GOT3 (cell line): Measurements from ENCODE around the gene HOXA7.

Source experiments
- DNase-seq: peaks from one replicate; lab custom pipeline; 2025; ENCODE audit warnings: mixed read lengths; lab: John Stamatoyannopoulos, UW

HOXA7 gene

DNA sequence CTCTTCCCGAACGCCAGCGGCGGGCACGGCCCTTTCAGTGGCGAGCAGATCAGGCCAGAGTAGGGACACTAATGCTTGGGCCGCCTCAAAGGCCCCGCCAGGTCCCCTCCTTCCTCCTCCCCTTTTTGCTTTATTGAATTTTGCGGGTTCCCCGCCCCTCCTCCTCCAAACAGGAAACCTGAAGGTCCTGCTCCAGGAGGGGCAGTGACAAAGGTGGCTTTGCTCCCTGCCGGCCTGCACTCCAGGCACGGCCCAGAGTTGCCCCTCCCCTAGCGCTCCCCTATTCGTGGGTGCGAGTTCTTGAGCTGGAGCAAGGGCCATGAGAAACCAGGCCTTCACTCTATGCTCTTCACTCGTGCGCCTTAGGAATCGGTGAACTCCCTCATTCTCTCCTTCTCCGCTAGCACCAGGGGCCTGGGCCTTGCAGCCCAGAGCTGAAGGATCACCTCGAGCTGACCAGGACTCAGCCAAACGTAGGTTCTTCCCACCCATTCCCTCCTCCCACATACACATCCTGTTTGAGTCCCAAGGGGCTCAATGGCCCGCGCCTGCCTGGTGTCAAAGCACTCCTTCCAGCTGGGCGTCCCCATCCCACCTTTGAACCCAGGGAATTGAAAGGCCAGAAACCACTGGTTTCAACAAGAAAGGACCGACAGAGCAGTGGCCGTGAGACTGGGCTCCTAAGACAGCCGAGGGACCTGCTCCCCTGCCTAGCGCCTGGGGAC lies 8.3 kb downstream of the HOXA7 start:
- DNase-seq = no peak

- DNase-seq = no peak
These were observed 9.1 kb downstream of the HOXA7 start, which contains the start of gene HOXA6 for GRCh38 chr7:27147199-27148030. HOXA6 (minus strand) TSS chr7:27147774; CDS start chr7:27147749, 25 bp downstream.

GRCh38 chr7:27146491-27147198 lies 9.8 kb downstream of the HOXA7 start:
- no peak for DNase-seq

DNA sequence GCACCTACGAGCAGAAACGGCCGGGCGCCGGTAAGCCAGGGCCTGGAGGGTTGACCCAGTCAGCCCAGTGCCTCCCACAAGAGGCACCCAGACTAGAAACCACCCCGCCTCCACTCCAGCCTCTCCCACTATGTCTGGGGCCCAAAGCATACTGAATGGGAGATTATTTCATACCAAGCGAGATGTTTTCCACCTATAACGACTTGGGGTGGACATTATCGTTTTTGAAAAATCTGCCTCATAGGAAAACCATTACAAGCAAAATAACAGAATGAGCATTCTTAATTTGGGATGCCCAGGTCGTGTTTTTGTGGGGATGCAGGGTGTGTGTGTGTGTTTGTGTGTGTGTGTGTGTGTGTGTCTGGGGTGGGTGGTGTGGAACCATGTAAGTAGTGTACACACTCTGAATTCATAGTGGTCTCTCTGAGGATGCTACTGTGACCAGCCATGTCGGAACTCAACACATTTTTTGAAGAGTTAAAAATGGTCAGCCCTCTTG lies 10.5 kb downstream of the HOXA7 start:
- DNase-seq = no peak

GRCh38 chr7:27145165-27145913 lies 11.1 kb downstream of the HOXA7 start:
- no peak for DNase-seq

DNA sequence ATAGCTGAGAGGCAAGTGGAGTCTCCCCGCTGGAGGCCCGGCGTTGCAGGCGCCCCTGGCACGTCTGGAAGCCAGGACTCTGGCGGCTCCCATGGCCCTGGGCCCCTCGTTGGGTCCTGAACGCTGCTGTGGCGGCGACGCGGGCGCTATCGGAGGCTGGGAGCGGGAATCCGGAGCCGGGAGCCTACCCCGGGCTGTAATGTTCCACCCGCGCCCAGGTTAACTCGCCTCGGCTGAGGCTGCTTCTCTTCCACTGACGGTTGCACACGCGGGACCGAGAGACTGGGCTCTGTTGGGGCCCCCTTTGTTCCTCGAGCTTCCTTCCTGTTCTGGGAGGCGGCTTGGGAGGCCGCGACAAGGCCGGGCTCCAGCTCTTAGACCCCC lies 11.7 kb downstream of the HOXA7 start:
- DNase-seq = no peak

DNA sequence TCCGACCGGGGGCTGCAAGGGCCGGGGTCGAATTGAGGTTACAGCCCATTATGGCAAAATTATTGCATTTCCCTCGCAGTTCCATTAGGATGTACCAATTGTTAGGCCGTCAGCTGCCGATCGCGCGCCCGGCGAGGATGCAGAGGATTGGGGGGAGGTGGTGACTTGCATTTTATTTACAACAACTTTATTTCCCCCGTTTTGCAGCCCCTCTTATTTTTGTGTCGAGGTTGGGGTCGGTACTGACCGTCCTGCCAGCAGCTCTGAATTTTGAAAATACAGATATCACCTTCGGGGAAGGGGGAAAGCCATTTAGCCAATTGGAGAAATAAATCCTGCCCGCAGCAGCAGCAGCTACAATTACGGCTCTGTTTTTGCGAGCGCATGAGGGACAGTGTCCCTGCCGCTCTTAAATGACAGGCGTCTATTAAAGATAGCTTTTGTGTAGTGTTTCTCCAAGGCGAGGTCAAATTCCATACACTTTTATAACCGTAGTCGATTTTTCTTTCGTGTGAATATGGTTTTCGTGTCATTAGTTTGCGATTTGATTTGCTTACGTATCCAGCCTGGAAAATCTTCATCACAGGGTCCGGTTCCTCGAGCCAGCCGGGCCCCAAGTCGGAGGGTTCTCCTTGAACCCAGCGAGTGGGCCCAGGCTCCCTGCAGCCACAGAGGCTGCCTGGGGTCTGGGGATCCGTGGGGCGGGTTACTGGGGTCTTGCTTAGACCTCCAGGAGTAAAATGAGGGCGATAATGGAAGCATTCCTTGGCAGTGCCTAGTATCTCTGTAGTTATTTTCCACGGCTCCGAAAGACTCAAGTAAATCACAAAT lies 12.3 kb downstream of the HOXA7 start:
- DNase-seq = no peak

DNA sequence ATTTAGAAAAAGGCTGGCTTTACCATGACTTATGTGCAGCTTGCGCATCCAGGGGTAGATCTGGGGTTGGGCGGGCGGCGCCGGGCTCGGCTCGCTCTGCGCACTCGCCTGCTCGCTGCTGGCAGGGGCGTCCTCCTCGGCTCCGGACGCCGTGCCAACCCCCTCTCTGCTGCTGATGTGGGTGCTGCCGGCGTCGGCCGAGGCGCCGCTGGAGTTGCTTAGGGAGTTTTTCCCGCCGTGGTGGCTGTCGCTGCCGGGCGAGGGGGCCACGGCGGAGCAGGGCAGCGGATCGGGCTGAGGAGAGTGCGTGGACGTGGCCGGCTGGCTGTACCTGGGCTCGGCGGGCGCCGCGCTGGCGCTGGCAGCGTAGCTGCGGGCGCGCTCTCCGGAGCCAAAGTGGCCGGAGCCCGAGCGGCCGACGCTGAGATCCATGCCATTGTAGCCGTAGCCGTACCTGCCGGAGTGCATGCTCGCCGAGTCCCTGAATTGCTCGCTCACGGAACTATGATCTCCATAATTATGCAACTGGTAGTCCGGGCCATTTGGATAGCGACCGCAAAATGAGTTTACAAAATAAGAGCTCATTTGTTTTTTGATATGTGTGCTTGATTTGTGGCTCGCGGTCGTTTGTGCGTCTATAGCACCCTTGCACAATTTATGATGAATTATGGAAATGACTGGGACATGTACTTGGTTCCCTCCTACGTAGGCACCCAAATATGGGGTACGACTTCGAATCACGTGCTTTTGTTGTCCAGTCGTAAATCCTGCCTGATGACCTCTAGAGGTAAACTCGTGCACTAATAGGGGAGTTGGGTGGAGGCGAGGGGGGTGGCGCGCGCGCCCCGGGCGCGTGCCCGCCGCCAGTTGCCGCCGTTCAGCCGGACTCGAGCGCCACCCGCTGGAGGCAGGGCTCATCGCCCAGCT lies 13.2 kb downstream of the HOXA7 start, which contains the start of gene HOXA5:
TSS of gene HOXA5 (minus strand) at position 659 of the 927 bp plus-strand sequence. CDS start at position 585, 74 bp downstream.
- DNase-seq = peak; percentile 79

- DNase-seq = no peak
These were observed 13.9 kb downstream of the HOXA7 start for GRCh38 chr7:27142580-27143022.

DNA sequence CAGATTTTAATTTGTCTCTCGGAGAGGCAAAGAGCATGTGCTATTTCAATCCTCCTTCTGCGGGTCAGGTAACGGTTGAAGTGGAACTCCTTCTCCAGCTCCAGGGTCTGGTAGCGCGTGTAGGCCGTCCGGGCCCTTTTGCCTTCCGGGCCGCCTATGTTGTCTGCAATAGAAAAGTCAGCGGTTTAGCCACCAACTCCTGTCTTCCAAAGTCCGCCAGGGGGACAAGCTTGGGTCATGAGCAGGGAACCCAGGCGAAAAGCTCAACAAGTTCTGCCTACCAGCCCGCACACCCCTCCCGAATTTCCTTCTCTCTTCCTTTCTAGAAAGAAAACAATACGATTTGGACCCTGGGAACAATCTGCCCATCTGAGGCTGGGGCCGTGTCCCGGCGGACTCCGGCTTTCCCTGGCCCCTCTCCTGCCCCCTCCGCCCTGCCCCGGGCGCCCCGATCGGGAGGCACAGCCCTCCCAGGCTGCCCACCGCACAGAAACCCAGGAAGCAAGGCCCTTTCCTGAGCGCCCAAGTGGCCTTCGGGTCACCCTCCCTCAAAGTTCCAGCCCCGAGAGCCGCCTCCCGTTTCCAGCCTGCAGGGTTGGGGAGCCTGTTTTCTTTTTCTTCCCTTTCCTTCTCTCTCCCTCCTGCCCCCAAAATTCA lies 14.4 kb downstream of the HOXA7 start:
- no peak for DNase-seq

- no peak for DNase-seq
These were observed 15.1 kb downstream of the HOXA7 start for GRCh38 chr7:27141137-27141922.

- no peak for DNase-seq
These were observed 16.2 kb downstream of the HOXA7 start for GRCh38 chr7:27140126-27140857.

DNA sequence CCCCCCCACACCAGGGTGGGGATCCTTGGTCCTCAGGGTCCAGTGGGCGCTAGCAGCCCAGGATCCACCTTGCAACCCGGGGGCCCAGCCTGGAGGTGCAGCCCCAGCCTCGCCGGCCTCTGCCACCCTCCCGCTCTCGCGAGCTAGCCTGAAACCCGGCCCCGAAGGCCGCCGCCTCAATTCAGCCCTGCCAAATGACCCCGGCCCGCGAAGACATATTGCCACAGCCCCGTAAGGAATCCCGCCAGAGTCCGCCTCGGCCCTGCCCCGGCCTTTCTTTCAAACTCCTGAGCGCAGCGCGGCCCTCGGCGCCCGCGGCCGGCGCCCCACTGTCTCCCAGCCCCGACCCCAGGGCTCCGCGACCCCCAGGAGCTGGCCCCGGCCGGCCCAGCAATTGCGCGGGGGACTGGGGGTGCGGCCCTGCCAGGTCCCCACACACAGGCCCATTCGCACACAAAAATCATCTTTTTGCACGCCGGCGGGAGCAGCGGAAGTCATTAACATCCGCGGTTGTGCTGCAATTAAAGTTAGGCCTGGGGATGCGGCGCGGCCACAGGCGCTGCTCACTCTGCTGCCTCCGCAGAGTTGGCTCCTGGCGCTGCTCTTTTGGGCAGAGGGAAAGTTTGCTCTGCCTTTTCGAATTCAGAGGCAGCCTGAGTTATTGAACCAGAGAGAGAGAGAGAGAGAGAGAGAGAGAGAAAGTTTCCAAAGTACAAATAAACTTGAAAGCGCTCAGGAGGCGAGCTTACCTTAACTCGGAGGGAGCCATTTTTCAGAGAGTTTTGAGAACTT lies 16.9 kb downstream of the HOXA7 start:
- no peak for DNase-seq

- no peak for DNase-seq
These were observed 17.5 kb downstream of the HOXA7 start for GRCh38 chr7:27138985-27139333.

DNA sequence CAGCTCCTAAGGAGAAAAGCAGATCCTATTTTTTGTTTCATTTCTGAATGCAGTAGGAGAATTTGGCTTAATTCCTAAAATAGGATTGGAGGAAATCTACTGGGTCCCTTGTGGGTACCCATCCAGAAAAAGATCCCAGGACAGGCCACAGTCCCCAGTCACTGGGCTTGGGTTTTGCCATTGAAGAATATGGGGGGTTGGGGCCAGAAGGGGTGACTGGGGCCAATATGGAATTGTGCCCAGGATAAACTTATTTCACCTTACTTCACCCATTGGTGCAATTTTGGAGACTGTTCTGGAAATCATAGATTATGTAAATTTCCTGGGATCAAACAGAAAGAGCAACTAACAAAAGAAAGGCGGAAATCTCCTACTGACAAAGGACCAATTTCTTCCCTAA lies 18.0 kb downstream of the HOXA7 start:
- DNase-seq = no peak

- no peak for DNase-seq
These were observed 18.7 kb downstream of the HOXA7 start for GRCh38 chr7:27137640-27138315.
